ENCODE measurements around the gene PGLYRP3. TPM values are rescaled to one million over a fixed set of nuclear protein-coding genes. Genes with fewer than 3 reads are reported as not detected.

The PGLYRP3 gene
- total and polyA plus RNA-seq, 2 experiments from 2014 or later, result not detected

- TF ChIP-seq, protein P1, sequence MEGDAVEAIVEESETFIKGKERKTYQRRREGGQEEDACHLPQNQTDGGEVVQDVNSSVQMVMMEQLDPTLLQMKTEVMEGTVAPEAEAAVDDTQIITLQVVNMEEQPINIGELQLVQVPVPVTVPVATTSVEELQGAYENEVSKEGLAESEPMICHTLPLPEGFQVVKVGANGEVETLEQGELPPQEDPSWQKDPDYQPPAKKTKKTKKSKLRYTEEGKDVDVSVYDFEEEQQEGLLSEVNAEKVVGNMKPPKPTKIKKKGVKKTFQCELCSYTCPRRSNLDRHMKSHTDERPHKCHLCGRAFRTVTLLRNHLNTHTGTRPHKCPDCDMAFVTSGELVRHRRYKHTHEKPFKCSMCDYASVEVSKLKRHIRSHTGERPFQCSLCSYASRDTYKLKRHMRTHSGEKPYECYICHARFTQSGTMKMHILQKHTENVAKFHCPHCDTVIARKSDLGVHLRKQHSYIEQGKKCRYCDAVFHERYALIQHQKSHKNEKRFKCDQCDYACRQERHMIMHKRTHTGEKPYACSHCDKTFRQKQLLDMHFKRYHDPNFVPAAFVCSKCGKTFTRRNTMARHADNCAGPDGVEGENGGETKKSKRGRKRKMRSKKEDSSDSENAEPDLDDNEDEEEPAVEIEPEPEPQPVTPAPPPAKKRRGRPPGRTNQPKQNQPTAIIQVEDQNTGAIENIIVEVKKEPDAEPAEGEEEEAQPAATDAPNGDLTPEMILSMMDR (conservative IDR thresholded peaks at IDR 0.05; ENCODE audit: low read depth in 2 of 2), result no peak
- no peak for TF ChIP-seq EZH2 (IDR thresholded peaks at IDR 0.05; ENCODE audit: low read depth, unreplicated experiment)
- no peak for TF ChIP-seq JUNB (IDR thresholded peaks at IDR 0.05; ENCODE audit: unreplicated experiment)
Measured at GRCh38 chr1:153271711-153272110, 41.0 kb downstream of the PGLYRP3 start (continued).

- Histone ChIP-seq H3K4me3 (no peak overlapping the region), H3K27me3 (ENCODE audit: insufficient read depth) (peaks cover 48% of the 10 kb centered on the region), H4K20me1 (replicated peaks; ENCODE audit: insufficient read depth) (0 out of 2 replicates have a peak, but pooled peaks cover 3% of the 10 kb centered on the region), H3K4me1 (ENCODE audit: insufficient read depth) (peaks cover 12% of the 10 kb centered on the region), H3K9me2 (ENCODE audit: insufficient read depth) (no peaks in the 10 kb centered on the region), H3K36me3 (ENCODE audit: insufficient read depth) (no peaks in the 10 kb centered on the region), H3K4me2 (no peak overlapping the region), H3F3A (replicated peaks; ENCODE audit: low read depth) (peaks cover 9% of the 10 kb centered on the region; the same call in 1 of the 2 replicates), H3K79me2 (replicated peaks; ENCODE audit: insufficient read depth) (no peaks in the 10 kb centered on the region), H2AFZ (no peak overlapping the region), H3K27ac (ENCODE audit: low read depth) (no peak overlapping the region)
- no peak overlapping the region for H3K4me3 Mint-ChIP-seq
- DNase-seq (ENCODE audit: low spot score) (no peak), ATAC-seq (no peak)
- H3K9me3 Mint-ChIP-seq, result no peaks in the 10 kb centered on the region; the same call in 2 of the 3 replicates
- H3K27ac Mint-ChIP-seq, result no peak overlapping the region
- peaks cover 25% of the 10 kb centered on the region for H3K27me3 Mint-ChIP-seq (ENCODE audit: insufficient read depth, low read depth, poor library complexity)
- H3K4me1 Mint-ChIP-seq, result peaks cover 16% of the 10 kb centered on the region
- H3K36me3 Mint-ChIP-seq (ENCODE audit: low read depth), result no peaks in the 10 kb centered on the region; the same call in 2 of the 3 replicates
- TF ChIP-seq, protein P2, sequence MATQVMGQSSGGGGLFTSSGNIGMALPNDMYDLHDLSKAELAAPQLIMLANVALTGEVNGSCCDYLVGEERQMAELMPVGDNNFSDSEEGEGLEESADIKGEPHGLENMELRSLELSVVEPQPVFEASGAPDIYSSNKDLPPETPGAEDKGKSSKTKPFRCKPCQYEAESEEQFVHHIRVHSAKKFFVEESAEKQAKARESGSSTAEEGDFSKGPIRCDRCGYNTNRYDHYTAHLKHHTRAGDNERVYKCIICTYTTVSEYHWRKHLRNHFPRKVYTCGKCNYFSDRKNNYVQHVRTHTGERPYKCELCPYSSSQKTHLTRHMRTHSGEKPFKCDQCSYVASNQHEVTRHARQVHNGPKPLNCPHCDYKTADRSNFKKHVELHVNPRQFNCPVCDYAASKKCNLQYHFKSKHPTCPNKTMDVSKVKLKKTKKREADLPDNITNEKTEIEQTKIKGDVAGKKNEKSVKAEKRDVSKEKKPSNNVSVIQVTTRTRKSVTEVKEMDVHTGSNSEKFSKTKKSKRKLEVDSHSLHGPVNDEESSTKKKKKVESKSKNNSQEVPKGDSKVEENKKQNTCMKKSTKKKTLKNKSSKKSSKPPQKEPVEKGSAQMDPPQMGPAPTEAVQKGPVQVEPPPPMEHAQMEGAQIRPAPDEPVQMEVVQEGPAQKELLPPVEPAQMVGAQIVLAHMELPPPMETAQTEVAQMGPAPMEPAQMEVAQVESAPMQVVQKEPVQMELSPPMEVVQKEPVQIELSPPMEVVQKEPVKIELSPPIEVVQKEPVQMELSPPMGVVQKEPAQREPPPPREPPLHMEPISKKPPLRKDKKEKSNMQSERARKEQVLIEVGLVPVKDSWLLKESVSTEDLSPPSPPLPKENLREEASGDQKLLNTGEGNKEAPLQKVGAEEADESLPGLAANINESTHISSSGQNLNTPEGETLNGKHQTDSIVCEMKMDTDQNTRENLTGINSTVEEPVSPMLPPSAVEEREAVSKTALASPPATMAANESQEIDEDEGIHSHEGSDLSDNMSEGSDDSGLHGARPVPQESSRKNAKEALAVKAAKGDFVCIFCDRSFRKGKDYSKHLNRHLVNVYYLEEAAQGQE (IDR thresholded peaks at IDR 0.05; ENCODE audit: unreplicated experiment), result no peak
- TF ChIP-seq, protein P1 (conservative IDR thresholded peaks at IDR 0.05; ENCODE audit: low read depth in 2 of 2), result no peak
- TF ChIP-seq ZNF114 (CRISPR knock-in tag; IDR thresholded peaks at IDR 0.05) (no peak), STAT1 (IDR thresholded peaks at IDR 0.05; ENCODE audit: unreplicated experiment) (no peak), ETS1 (IDR thresholded peaks at IDR 0.05) (no peak), CREB1 (CRISPR knock-in tag; IDR thresholded peaks at IDR 0.05; ENCODE audit: low read depth) (no peak), JUNB (IDR thresholded peaks at IDR 0.05; ENCODE audit: unreplicated experiment) (no peak), ZNF331 (CRISPR knock-in tag; IDR thresholded peaks at IDR 0.05; ENCODE audit: low read depth) (no peak)
- TF ChIP-seq, protein P3, sequence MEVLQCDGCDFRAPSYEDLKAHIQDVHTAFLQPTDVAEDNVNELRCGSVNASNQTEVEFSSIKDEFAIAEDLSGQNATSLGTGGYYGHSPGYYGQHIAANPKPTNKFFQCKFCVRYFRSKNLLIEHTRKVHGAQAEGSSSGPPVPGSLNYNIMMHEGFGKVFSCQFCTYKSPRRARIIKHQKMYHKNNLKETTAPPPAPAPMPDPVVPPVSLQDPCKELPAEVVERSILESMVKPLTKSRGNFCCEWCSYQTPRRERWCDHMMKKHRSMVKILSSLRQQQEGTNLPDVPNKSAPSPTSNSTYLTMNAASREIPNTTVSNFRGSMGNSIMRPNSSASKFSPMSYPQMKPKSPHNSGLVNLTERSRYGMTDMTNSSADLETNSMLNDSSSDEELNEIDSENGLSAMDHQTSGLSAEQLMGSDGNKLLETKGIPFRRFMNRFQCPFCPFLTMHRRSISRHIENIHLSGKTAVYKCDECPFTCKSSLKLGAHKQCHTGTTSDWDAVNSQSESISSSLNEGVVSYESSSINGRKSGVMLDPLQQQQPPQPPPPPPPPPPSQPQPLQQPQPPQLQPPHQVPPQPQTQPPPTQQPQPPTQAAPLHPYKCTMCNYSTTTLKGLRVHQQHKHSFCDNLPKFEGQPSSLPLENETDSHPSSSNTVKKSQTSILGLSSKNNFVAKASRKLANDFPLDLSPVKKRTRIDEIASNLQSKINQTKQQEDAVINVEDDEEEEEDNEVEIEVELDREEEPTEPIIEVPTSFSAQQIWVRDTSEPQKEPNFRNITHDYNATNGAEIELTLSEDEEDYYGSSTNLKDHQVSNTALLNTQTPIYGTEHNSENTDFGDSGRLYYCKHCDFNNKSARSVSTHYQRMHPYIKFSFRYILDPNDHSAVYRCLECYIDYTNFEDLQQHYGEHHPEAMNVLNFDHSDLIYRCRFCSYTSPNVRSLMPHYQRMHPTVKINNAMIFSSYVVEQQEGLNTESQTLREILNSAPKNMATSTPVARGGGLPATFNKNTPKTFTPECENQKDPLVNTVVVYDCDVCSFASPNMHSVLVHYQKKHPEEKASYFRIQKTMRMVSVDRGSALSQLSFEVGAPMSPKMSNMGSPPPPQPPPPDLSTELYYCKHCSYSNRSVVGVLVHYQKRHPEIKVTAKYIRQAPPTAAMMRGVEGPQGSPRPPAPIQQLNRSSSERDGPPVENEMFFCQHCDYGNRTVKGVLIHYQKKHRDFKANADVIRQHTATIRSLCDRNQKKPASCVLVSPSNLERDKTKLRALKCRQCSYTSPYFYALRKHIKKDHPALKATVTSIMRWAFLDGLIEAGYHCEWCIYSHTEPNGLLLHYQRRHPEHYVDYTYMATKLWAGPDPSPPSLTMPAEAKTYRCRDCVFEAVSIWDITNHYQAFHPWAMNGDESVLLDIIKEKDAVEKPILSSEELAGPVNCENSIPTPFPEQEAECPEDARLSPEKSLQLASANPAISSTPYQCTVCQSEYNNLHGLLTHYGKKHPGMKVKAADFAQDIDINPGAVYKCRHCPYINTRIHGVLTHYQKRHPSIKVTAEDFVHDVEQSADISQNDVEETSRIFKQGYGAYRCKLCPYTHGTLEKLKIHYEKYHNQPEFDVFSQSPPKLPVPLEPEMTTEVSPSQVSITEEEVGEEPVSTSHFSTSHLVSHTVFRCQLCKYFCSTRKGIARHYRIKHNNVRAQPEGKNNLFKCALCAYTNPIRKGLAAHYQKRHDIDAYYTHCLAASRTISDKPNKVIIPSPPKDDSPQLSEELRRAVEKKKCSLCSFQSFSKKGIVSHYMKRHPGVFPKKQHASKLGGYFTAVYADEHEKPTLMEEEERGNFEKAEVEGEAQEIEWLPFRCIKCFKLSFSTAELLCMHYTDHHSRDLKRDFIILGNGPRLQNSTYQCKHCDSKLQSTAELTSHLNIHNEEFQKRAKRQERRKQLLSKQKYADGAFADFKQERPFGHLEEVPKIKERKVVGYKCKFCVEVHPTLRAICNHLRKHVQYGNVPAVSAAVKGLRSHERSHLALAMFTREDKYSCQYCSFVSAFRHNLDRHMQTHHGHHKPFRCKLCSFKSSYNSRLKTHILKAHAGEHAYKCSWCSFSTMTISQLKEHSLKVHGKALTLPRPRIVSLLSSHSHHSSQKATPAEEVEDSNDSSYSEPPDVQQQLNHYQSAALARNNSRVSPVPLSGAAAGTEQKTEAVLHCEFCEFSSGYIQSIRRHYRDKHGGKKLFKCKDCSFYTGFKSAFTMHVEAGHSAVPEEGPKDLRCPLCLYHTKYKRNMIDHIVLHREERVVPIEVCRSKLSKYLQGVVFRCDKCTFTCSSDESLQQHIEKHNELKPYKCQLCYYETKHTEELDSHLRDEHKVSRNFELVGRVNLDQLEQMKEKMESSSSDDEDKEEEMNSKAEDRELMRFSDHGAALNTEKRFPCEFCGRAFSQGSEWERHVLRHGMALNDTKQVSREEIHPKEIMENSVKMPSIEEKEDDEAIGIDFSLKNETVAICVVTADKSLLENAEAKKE (CRISPR knock-in tag; IDR thresholded peaks at IDR 0.05), result no peak
Measured at GRCh38 chr1:153265457-153265856, 47.3 kb downstream of the PGLYRP3 start.
